ENCODE measurements around the gene CFAP126.
"Not testable (repeated sequence)": the region's sequence is repeated elsewhere in the genome, so short reads cannot be mapped to it uniquely, and the experiment has no call there.

Gene CFAP126

GRCh38 chr1:161367684-161368400 is at the start of gene CFAP126:
TSS of gene CFAP126 (minus strand) at chr1:161367876. CDS start at chr1:161367868, 8 bp downstream.
- DNase-seq: peak; percentile 7

GRCh38 chr1:161413050-161413449 is 45.4 kb upstream of the CFAP126 start:
- DNase-seq: not testable (repeated sequence)

GRCh38 chr1:161410636-161410970 is 42.9 kb upstream of the CFAP126 start:
- DNase-seq: not testable (repeated sequence)

GRCh38 chr1:161409848-161410635 is 42.4 kb upstream of the CFAP126 start:
- DNase-seq: not testable (repeated sequence)

- no peak for DNase-seq
Measured at GRCh38 chr1:161408429-161409052, 40.9 kb upstream of the CFAP126 start.

GRCh38 chr1:161407451-161407985 is 39.8 kb upstream of the CFAP126 start:
- DNase-seq: no peak

- not testable (repeated sequence) for DNase-seq
Measured at GRCh38 chr1:161406551-161406950, 38.9 kb upstream of the CFAP126 start.

GRCh38 chr1:161404051-161404597 is 36.4 kb upstream of the CFAP126 start:
- DNase-seq: no peak

GRCh38 chr1:161402446-161402845 is 34.8 kb upstream of the CFAP126 start:
- DNase-seq: no peak

- peak; percentile 88 for DNase-seq
Measured at GRCh38 chr1:161399257-161399998, 31.8 kb upstream of the CFAP126 start.

GRCh38 chr1:161398900-161399256 is 31.2 kb upstream of the CFAP126 start:
- DNase-seq: no peak

- not testable (repeated sequence) for DNase-seq
Measured at GRCh38 chr1:161397038-161397437, 29.4 kb upstream of the CFAP126 start.

GRCh38 chr1:161393151-161393550 is 25.5 kb upstream of the CFAP126 start:
- no peak for DNase-seq

- DNase-seq: no peak
Measured at GRCh38 chr1:161391611-161392010, 23.9 kb upstream of the CFAP126 start.

- not testable (repeated sequence) for DNase-seq
Measured at GRCh38 chr1:161391136-161391535, 23.5 kb upstream of the CFAP126 start.

- DNase-seq: no peak
Measured at GRCh38 chr1:161390559-161390858, 22.8 kb upstream of the CFAP126 start.

- DNase-seq: peak; percentile 89
Measured at GRCh38 chr1:161389691-161390558, 22.2 kb upstream of the CFAP126 start.

- DNase-seq: not testable (repeated sequence)
Measured at GRCh38 chr1:161389158-161389557, 21.5 kb upstream of the CFAP126 start.

- no peak for DNase-seq
Measured at GRCh38 chr1:161388639-161389038, 21.0 kb upstream of the CFAP126 start.

- DNase-seq: no peak
Measured at GRCh38 chr1:161382214-161383019, 14.7 kb upstream of the CFAP126 start.

- DNase-seq: no peak
Measured at GRCh38 chr1:161381707-161382106, 14.0 kb upstream of the CFAP126 start.

Measured in activated effector memory CD4-positive, alpha-beta T cell treated with Interleukin-2 at 50 U/mL for 16 hours (primary cell).